Muscle of arm (tissue), 12 donors: ENCODE results near the gene CCP110. TPM values are rescaled to one million over a fixed set of nuclear protein-coding genes. Genes with fewer than 3 reads are reported as not detected.
A peak's percentile ranks its signal among the peaks of the same experiment; 100 is the strongest.
"Not testable (repeated sequence)": the region's sequence is repeated elsewhere in the genome, so short reads cannot be mapped to it uniquely, and the experiment has no call there.

ENCODE experiments used
- DNase-seq: peaks from one replicate; pipeline ENCODE4 v3.0.0-alpha.2; 2013
- polyA plus RNA-seq, 12 donors: library from polyadenylated mRNA; unstranded; fragments of 120-200 nt; gene quantifications; one replicate each; pipeline ENCODE4 v1.2.1, GENCODE V29; 2013; ENCODE audit not compliant: insufficient read length in 12 of 12

CCP110 gene
- polyA plus RNA-seq, 12 donors, result 13.6 to 29.5 (median 20.2) TPM; not detected in 1

GRCh38 chr16:19543278-19543996 is 19.7 kb downstream of the CCP110 start:
- DNase-seq, result not testable (repeated sequence)

- no peak for DNase-seq
These were observed 24.4 kb downstream of the CCP110 start for GRCh38 chr16:19548144-19548543.

GRCh38 chr16:19549673-19550072 is 25.9 kb downstream of the CCP110 start:
- DNase-seq, result no peak

GRCh38 chr16:19555186-19555937 is 31.6 kb downstream of the CCP110 start, which contains the start of gene VPS35L:
VPS35L (plus strand) TSS chr16:19555703; CDS start chr16:19555730, 27 bp downstream.
- peak; percentile 99 for DNase-seq

GRCh38 chr16:19555938-19556771 is 32.4 kb downstream of the CCP110 start:
- DNase-seq, result no peak

GRCh38 chr16:19559242-19559910 is 35.6 kb downstream of the CCP110 start:
- DNase-seq, result peak; percentile 77

GRCh38 chr16:19560078-19560477 is 36.3 kb downstream of the CCP110 start:
- no peak for DNase-seq

- no peak for DNase-seq
These were observed 39.6 kb downstream of the CCP110 start for GRCh38 chr16:19563377-19563776.

GRCh38 chr16:19566362-19566761 is 42.6 kb downstream of the CCP110 start:
- no peak for DNase-seq

GRCh38 chr16:19567560-19567959 is 43.8 kb downstream of the CCP110 start:
- no peak for DNase-seq

- DNase-seq, result no peak
These were observed 50.3 kb downstream of the CCP110 start for GRCh38 chr16:19573997-19574396.

- no peak for DNase-seq
These were observed 50.9 kb downstream of the CCP110 start for GRCh38 chr16:19574615-19575014.

GRCh38 chr16:19578378-19578971 is 54.7 kb downstream of the CCP110 start:
- peak; percentile 83 for DNase-seq

- DNase-seq, result no peak
These were observed 58.5 kb downstream of the CCP110 start for GRCh38 chr16:19582050-19582831.

- no peak for DNase-seq
These were observed 60.0 kb downstream of the CCP110 start for GRCh38 chr16:19583665-19584300.

- peak; percentile 46 for DNase-seq
These were observed 64.9 kb downstream of the CCP110 start for GRCh38 chr16:19588661-19589060.

GRCh38 chr16:19589106-19589505 is 65.4 kb downstream of the CCP110 start:
- DNase-seq, result no peak

- peak; percentile 85 for DNase-seq
These were observed 66.1 kb downstream of the CCP110 start for GRCh38 chr16:19589771-19590302.

GRCh38 chr16:19595043-19595767 is 71.5 kb downstream of the CCP110 start:
- DNase-seq, result no peak
